ENCODE data around the gene UBB.

UBB gene

DNA sequence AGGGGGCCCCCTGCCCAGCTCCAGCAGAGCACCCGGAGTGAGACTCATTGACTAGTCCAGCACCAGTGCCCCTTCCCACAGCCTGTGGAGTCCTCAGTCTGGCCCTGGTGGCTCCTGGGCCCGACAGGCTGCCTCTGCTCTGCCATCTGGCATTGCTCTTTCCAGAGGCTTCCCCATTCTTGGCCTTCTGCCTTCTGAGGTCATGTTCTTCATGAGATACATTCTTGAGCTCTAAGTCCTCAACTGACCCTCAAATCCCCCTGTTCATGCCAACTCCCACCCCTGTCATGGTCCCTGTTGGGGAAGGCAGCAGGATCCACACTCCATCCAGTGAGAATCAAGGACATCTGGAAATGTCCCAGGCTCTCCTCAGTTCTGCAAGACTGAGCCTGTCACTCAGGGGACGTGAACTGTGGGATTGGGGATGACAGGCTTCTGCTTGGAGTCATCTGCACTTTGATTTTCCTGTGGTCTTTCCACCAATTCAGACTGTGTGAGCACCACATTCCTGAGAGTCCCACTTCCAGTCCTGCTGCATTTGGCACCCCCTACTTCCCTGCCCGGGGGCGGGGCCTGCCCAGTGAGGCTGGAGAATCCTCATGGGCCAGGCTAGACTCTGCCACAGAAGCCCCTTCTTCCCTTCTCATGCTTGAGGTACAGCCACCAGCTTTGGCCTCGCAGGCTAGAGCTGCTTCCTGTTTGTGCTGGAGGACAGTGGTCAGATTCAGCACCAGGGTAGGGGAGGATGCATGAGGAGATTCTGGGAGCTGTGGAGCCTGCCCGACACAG is 37.2 kb downstream of the UBB start:
- no peak for DNase-seq (ENCODE audit: low spot score)
- FAIRE-seq = no peak

DNA sequence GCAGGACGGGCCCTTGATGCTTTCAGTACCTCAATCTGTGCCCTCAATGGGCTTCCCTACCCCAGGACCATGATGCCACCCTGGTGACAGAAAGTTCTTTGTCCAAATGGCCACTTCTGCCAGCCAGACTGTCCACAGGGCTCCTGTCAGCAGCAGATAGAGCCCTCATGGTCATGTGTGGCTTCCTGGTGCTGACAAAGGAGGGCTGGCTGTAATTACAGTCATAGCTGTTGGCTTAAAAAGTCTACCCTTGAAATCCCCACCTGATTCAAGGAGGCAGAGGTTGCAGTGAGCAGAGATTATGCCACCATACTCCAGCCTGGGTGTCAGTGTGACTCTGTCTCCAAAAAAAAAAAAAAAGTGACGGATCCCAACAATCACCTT is 37.8 kb downstream of the UBB start:
- FAIRE-seq = no peak
- DNase-seq (ENCODE audit: low spot score) = no peak

DNA sequence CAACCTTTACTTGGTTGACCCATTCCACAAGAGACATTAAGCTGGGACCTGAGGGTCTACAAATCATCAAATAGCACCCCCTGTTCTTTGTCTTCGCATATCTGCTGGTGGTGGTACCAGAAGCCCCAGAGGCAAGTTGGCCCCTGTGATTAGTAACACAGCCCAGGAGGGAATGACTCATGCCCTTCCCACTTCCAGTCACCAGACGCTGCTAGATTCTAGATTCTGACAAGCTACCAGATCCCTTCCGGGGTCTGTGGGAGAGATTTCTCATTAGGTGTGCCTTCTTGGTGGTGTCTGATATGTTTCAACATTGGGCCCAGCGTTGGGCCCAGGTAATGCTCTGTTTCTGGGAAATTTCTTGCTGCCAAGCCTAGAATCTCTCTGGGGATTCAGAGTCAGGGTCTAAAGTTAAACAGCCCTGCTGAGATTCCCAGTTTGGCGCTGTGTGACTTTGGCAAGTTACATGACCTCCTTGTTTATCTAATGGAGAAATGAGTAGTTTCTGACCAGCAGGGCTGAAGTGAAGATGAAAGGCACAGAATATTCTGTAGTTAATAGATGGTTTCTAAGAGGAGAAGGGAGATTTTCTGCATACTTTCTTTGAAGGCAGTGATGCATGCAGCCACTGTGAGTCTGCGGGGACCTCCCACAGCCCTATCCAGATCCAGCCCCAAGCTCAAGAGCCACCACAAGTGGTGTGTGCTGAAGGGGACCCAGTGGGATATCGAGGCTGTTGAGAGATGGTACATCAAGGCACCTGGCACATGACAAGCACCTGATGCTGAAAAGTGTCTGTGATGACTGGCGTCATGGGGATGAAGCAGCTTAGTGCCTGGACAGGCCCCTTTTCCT is 38.4 kb downstream of the UBB start:
- FAIRE-seq (no peak), DNase-seq (ENCODE audit: low spot score) (peak; percentile 79)

DNA sequence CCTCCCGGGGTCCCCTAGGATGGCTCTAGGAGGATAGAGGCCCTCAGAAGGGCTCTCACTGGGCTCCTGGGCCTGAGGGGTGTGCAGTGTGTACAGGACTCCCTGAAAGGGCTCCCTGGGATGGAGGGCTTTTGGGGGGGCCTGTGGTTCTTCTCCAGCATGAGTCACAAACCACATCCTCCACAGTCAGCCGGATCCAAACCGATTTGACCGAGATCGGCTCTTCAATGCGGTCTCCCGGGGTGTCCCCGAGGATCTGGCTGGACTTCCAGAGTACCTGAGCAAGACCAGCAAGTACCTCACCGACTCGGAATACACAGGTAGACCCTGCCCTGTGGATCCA is 39.0 kb downstream of the UBB start:
- no peak for FAIRE-seq
- DNase-seq (ENCODE audit: low spot score) = peak; percentile 56

DNA sequence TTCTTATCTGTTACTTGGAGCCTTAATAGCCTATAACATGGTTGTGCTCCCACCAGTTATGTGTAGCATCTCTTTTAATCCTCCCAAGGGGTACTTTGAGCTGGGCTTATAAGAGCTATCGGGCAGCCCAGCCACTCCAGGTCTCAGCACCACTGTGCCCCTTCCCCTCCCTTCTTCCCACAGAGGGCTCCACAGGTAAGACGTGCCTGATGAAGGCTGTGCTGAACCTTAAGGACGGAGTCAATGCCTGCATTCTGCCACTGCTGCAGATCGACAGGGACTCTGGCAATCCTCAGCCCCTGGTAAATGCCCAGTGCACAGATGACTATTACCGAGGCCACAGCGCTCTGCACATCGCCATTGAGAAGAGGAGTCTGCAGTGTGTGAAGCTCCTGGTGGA is 41.5 kb downstream of the UBB start:
- FAIRE-seq (no peak), DNase-seq (ENCODE audit: low spot score) (no peak)

DNA sequence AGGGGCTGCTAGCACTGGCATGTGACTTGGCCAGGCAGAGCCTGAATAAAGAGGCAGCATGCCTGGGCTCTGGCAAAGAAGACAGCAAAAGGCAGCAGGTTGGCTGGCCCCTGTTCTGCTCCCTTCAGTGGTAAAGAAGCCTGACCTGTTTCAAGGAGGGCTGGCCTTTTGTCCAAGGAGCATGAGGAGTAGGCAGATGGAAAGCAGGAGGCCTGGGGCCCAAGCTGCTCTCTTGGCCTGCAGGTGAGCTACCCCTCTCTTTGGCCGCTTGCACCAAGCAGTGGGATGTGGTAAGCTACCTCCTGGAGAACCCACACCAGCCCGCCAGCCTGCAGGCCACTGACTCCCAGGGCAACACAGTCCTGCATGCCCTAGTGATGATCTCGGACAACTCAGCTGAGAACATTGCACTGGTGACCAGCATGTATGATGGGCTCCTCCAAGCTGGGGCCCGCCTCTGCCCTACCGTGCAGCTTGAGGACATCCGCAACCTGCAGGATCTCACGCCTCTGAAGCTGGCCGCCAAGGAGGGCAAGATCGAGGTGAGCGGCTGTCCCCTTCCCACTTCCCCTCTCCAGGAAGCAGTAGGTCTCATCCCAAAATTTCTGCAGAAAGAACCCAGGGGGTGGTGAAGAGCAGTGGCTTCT is 42.5 kb downstream of the UBB start:
- DNase-seq (ENCODE audit: low spot score) = no peak

DNA sequence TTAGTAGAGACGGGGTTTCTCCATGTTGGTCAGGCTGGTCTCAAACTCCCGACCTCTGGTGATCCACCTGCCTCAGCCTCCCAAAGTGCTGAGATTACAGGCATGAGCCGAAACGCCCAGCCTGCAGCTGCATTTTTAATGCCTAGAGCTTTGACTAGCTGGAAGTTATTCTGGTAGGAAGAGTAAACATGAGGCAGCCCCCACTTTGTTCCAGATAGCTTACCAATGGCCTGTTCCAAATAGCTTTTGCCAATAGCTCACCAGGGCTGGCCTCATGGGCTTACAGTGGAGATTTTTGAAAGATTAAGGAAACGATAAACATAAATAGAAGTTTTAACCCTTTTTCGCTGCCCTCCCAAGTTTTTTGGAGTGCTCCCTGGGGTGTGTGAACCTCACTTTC is 44.3 kb downstream of the UBB start:
- DNase-seq (ENCODE audit: low spot score) = no peak
- no peak for FAIRE-seq

More for the DNA sequence above, 42.5 kb downstream of the UBB start:
- FAIRE-seq = no peak

DNA sequence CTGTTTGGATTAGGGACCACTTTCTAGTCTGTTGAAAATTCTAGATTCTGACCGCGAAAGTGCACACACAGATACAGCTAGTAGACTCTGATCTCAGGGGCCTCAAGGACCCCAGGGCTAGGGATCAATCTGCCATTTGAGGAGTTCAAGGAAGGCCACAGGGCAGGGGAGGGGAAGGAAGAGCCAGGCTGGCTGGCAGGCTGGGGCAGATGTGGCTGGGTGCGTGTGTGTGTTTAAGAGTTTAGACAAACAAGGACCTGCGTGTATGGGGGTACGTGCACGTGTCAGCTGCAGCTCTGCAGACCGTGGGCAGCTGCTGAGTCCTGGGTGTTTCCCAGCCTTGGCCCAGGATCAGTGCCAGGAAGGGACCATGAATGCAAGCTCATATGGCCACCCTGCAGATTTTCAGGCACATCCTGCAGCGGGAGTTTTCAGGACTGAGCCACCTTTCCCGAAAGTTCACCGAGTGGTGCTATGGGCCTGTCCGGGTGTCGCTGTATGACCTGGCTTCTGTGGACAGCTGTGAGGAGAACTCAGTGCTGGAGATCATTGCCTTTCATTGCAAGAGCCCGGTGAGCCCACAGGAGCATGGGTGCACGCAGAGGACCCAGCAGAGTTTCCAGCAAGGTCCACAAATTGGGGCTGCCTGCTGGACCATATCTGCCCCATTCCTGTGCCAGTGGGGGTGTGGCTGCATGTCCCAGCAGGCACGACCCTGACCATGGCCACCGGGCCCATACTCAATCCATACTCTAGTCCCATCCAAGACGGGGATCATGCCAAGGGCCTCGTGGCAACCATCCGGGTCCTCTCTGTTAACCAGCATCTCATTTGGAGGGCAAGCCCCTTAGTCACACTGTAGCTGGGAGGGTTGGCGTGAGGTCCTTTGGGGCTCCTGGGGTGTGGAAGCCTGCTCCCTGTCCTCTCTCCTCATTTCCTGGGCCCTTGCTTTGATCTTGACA is 45.1 kb downstream of the UBB start:
- no peak for FAIRE-seq
- DNase-seq (ENCODE audit: low spot score) = no peak

DNA sequence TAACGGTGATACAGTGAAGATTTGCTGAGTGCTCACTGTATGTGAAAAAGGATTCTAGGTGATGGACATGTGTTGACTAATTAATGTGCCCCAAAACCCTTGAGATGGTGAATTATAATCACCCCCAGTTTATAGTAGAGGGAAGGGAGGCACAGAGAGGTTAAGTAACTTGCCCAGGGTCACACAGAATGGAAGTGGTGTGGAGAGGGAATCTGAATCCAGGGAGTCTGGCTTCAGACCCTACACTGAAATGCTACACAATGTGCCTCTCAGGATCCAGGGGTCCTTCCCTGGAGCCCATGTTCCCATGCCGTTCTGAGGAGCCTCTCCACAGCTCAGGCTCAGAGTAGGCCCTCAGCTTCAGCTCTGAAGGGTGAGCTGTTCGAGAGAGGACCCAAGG is 46.1 kb downstream of the UBB start:
- no peak for FAIRE-seq
- no peak for DNase-seq (ENCODE audit: low spot score)

DNA sequence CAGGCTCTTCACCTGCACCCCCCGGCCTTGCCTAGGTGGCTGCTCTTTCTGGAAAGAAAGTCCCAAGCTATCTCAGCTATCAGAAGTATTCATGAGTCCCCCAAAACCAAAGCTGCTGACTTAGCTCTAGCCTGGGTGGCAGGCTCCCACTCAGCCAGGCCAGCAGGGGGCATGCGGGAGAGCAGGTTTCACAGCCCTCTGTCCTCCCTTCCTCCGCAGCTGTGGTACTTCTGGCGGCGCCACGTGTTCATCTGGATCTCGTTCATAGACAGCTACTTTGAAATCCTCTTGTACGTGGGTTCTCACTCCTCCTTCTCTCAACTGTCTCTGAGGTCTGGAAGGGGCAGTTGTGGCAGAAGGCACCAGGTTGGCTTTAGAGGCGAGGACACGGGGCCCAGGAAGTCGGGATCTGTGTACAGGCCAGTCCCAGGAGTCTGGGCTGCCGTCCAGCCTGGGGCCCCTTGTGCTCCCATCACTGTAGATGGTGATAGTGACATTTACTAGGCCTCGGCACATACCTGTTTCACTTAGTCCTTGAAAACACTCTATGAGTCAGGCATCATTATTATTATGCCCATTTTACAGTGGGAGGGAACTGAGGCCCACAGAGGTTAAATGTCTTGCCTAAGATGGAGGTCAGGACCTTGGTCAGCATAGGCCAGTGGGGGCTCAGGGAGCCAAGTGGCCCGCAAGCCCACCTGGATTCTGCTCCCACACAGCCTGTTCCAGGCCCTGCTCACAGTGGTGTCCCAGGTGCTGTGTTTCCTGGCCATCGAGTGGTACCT is 47.4 kb downstream of the UBB start:
- FAIRE-seq (no peak), DNase-seq (ENCODE audit: low spot score) (peak; percentile 60)

DNA sequence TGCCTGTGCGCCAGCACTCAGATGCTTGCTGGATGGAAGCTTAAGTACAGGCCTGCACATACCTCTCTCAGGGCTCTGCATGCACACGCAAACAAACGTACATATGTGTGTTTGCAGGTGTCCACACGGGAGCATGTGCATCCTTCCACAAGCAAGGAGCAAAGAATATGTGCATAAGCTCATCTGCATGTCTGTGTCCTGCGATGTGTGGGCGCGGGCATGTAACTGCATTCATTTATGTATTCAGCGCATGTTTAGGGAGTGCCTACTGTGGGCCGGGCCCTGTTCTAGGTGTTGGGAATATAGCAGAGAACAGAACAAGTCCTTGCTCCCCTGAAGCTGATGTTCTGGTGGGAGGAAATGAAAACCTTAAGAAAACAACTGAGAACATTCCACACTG is 48.2 kb downstream of the UBB start:
- DNase-seq (ENCODE audit: low spot score) (no peak), FAIRE-seq (no peak)

DNA sequence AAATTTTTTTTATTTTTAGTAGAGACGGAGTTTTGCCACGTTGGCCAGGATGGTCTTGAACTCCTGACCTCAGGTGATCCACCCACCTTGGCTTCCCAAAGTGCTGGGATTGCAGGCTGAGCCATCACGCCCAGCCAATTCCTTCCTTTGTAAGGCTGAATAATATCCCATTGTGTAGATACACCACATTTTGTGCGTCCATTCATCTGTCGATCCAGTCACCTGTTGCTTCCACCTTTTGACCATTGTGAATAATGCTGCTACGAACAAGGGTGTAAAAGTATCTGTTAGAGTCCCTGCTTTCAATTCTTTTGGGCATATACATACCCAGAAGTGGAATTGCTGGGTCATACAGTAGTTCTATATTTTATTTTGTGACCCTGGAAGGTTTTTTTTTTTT is 49.8 kb downstream of the UBB start:
- FAIRE-seq = no peak

DNA sequence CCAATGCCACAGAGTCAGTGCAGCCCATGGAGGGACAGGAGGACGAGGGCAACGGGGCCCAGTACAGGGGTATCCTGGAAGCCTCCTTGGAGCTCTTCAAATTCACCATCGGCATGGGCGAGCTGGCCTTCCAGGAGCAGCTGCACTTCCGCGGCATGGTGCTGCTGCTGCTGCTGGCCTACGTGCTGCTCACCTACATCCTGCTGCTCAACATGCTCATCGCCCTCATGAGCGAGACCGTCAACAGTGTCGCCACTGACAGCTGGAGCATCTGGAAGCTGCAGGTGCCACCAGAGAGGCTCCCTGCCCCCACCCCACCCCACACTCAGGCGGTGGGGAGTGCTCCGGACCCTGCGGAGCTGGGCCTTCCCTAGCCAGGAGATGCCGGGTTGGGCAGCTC is 51.1 kb downstream of the UBB start:
- no peak for FAIRE-seq
- no peak for DNase-seq (ENCODE audit: low spot score)

More for the DNA sequence above, 49.8 kb downstream of the UBB start:
- no peak for DNase-seq (ENCODE audit: low spot score)
